Subcutaneous adipose tissue (tissue), 4 donors: Measurements from ENCODE around the gene USP34. TPM values are rescaled to one million over a fixed set of nuclear protein-coding genes. Genes with fewer than 3 reads are reported as not detected.

Experiments used
- CTCF ChIP-seq: fragments of 450-650 bp; IDR thresholded peaks from one replicate; pipeline ENCODE4 v1.5.1; 2016; ENCODE audit warnings: low read depth, mild to moderate bottlenecking, control low read depth, antibody characterized with exemption, moderate library complexity
- total RNA-seq, 4 donors: library from RNA; depleted of rRNA; stranded (reverse); fragments of >200 nt; gene quantifications; one replicate each; pipeline ENCODE4 v1.1.0, GENCODE V29; 2016

USP34 gene
- total RNA-seq, 4 donors from 2014 or later: 137 to 225 (median 148) TPM

GRCh38 chr2:61178603-61179545 is 292.0 kb downstream of the USP34 start:
- TF ChIP-seq CTCF: no peak

- no peak for TF ChIP-seq CTCF
Measured at GRCh38 chr2:61177727-61178549, 292.9 kb downstream of the USP34 start.

- TF ChIP-seq CTCF: no peak
Measured at GRCh38 chr2:61176755-61177726, 293.8 kb downstream of the USP34 start.

- no peak for TF ChIP-seq CTCF
Measured at GRCh38 chr2:61175036-61175435, 295.9 kb downstream of the USP34 start.

GRCh38 chr2:61173116-61173515 is 297.8 kb downstream of the USP34 start:
- TF ChIP-seq CTCF: no peak

GRCh38 chr2:61172671-61173070 is 298.2 kb downstream of the USP34 start:
- TF ChIP-seq CTCF: no peak
